GM18868 (cell line): ENCODE data around the gene MAN1C1.

ENCODE experiments used
- ATAC-seq: cut with Tn5 transposase; IDR thresholded peaks from one replicate; pipeline ENCODE4 v1.9.1; 2021; ENCODE audit warnings: mild to moderate bottlenecking, moderate library complexity; ENCODE audit not compliant: unreplicated experiment

The MAN1C1 gene

GRCh38 chr1:25772164-25772563, 155.6 kb downstream of the MAN1C1 start:
- no peak for ATAC-seq

GRCh38 chr1:25772692-25773245, 156.2 kb downstream of the MAN1C1 start:
- no peak for ATAC-seq

- ATAC-seq, result no peak
These were observed 157.0 kb downstream of the MAN1C1 start for GRCh38 chr1:25773441-25774125.

GRCh38 chr1:25774206-25774803, 157.7 kb downstream of the MAN1C1 start:
- ATAC-seq, result no peak

GRCh38 chr1:25774921-25775771, 158.6 kb downstream of the MAN1C1 start:
- ATAC-seq, result no peak

- ATAC-seq, result no peak
These were observed 162.8 kb downstream of the MAN1C1 start for GRCh38 chr1:25779388-25779787.

GRCh38 chr1:25779894-25780293, 163.3 kb downstream of the MAN1C1 start:
- no peak for ATAC-seq

GRCh38 chr1:25780318-25781129, 163.9 kb downstream of the MAN1C1 start:
- no peak for ATAC-seq

GRCh38 chr1:25781130-25781433, 164.5 kb downstream of the MAN1C1 start:
- ATAC-seq, result no peak

- no peak for ATAC-seq
These were observed 166.1 kb downstream of the MAN1C1 start for GRCh38 chr1:25782608-25783201.

- no peak for ATAC-seq
These were observed 168.0 kb downstream of the MAN1C1 start for GRCh38 chr1:25784575-25785051.

GRCh38 chr1:25785333-25786067, 168.9 kb downstream of the MAN1C1 start:
- ATAC-seq, result no peak

GRCh38 chr1:25786887-25787759, 170.5 kb downstream of the MAN1C1 start:
- no peak for ATAC-seq

- ATAC-seq, result no peak
These were observed 171.2 kb downstream of the MAN1C1 start for GRCh38 chr1:25787760-25788166.

GRCh38 chr1:25790472-25790871, 173.9 kb downstream of the MAN1C1 start:
- ATAC-seq, result no peak

- ATAC-seq, result no peak
These were observed 175.5 kb downstream of the MAN1C1 start for GRCh38 chr1:25792115-25792514.

GRCh38 chr1:25793585-25794170, 177.1 kb downstream of the MAN1C1 start:
- no peak for ATAC-seq

GRCh38 chr1:25794325-25794724, 177.7 kb downstream of the MAN1C1 start:
- ATAC-seq, result no peak
